GM21528 (cell line): ENCODE measurements around the gene ALK.
A peak's percentile ranks its signal among the peaks of the same experiment; 100 is the strongest.

Experiments
- ATAC-seq: cut with Tn5 transposase; IDR thresholded peaks from one replicate; pipeline ENCODE4 v1.9.1; 2021; ENCODE audit warnings: mild to moderate bottlenecking, moderate library complexity; ENCODE audit not compliant: unreplicated experiment, low FRiP score

ALK gene

DNA sequence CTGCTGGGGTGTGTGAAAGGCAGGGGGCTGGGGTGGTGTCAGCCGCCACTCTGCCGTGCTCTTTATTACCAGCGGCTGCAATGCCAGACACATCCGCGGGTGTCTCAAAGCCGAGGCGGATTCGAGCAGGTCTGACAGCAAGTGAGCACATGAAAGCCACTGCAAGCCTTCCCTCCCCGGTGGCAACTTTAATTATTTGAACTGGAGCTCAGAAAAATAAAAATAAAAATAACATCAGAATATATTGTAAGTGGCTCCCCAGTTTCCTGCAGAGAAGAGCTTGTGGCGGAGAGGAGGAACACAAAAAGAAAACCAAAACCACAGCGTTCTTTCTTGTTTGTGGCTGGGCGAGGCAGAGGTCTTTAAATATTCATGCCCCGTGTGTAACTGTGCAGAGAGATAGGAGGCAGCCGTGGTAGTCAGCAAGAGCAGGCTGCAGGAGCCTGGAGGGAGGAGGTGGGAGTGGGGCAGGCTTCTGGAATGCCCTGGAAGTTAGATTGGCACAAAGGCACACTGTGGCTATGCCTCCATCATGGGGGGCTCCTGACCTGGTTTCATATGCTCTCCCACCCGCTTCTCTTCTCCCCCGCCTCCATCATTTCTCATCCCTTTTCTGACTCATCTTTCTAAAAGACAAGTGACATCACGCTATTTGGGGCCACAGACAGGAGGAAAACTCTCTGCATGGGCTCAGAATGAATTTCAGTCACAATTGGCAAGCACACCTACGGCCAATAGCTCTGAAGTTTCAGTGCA is 606.4 kb downstream of the ALK start:
- peak; percentile 80 for ATAC-seq

GRCh38 chr2:29311458-29311857 is 609.9 kb downstream of the ALK start:
- no peak for ATAC-seq

GRCh38 chr2:29310650-29311348 is 610.6 kb downstream of the ALK start:
- no peak for ATAC-seq

GRCh38 chr2:29309090-29310029 is 612.0 kb downstream of the ALK start:
- ATAC-seq: no peak

GRCh38 chr2:29308366-29308765 is 613.0 kb downstream of the ALK start:
- ATAC-seq: no peak

GRCh38 chr2:29307519-29307918 is 613.9 kb downstream of the ALK start:
- no peak for ATAC-seq

- no peak for ATAC-seq
Observed at GRCh38 chr2:29305762-29306161, 615.6 kb downstream of the ALK start.

DNA sequence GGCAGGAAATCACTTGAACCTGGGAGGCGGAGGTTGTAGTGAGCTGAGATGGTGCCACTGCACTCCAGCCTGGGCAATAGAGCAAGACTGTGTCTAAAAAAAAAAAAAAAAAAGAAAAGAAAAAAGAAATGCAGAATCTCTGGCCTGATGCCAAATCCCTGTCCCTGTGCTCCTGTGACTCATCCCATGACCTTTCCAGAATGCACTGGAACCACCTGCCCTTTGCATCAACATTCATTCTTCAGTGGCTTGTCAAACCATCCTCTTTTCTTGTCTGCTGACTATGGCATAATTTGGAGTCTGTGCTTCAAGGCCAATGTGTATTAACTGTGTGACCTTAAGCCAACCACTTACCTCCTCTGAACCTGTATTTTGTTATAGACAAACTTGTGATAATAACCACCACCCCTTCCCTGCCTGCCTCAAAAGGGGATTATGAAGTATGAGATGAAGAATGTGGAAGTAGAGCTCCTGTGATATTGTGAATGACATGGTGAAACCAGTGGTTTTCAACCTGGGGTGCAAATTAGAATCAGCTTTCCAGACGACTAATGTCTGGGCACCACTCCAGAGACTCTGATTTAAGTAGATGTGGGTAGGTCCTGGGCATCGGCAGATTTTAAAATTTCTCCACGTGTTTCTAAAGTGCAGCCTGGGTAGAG is 616.9 kb downstream of the ALK start:
- ATAC-seq: no peak

- no peak for ATAC-seq
Observed at GRCh38 chr2:29296585-29296984, 624.8 kb downstream of the ALK start.

GRCh38 chr2:29295845-29296244 is 625.5 kb downstream of the ALK start:
- ATAC-seq: no peak

- no peak for ATAC-seq
Observed at GRCh38 chr2:29293830-29294438, 627.5 kb downstream of the ALK start.

DNA sequence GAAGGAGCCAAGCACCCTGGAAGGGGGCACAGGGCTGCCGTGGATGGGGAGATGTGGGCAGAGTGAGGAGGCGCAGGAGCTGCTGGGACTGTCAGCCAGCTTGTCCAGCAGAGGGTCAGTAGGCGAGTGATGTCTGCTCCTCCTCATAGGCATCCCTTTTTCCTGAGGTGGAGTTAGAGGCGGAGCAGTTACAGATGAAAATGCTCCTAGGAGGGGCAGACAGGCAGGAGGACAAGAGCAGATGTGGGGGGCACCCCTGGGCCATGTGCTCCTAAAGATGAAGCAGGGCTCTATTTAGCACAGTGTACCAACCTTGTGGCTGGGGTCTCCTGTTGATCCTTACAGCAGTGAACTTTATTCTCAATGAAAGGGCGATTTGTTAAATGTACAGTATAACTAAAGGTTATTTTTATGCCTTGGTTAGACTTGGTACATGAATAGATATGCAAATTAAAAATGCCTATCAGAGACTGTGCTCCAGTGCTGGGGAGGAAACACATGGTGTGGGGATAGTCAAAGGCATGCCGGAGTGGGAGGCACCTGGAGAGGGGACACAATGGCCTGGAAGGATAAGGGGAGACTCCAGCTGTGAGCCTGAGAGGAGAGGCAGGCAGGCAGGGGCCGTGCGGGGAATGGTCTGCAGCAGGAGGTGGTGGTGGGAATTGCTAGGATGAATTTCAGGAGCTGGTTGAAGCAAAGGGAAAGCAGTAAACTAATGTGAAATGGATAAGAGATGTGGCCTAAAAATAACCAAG is 630.9 kb downstream of the ALK start:
- ATAC-seq: no peak

- ATAC-seq: no peak
Observed at GRCh38 chr2:29284671-29285070, 636.7 kb downstream of the ALK start.

DNA sequence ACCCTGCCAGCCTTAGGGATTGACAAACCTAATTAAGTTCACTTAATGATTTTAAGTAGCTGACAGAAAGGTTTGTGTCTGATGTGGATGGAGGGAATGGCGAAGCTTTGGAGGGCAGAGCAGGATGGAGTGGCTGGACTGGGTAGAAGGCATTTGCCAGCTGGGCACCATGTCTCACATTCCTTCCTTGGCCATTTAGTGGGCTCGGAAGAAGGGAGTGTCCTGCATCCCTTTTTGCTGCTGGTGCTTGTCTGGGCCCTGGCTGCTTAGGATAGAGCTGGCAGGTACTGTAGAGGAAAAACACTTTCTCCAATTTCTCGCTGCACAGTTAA is 639.5 kb downstream of the ALK start:
- no peak for ATAC-seq

GRCh38 chr2:29281086-29281915 is 640.1 kb downstream of the ALK start:
- no peak for ATAC-seq

DNA sequence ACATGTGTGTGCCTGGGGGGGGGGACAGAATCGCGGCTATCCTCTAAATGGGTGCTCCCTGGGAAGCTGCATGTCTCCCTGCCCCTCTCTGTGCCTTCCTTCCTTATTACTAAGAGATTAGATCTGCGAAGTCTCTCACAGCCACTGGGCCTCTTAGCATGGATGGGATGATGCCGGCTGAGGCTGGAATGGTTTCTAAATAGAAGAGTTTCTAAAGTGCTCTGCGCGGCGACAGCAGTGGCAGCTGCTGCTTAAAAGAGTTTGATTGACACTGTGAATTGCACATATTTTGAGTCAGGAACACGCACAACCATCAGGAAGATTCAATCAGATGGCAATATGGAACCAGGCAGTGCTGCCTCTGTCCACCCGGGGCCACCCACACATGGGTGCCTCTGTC is 642.4 kb downstream of the ALK start:
- ATAC-seq: no peak

GRCh38 chr2:29276151-29276550 is 645.2 kb downstream of the ALK start:
- no peak for ATAC-seq

DNA sequence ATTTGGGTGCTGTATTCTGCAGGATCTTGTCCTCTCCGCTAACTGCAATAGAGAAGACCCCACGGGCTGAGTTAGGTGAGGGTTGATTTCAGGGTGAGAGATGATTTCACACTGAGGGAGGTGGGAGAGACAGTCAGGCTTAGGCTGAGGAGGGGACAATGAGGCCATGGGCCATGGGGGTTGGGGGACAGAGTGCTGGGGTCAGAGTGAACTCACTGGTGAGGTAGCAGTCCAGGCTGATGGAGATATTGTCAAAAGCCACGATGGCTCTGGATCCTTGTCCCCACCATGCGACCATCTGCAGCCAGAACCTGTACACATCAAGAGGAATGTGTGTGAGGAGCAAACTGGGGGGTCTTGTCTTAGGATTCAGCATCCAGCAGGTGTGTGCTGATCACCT is 646.2 kb downstream of the ALK start:
- ATAC-seq: no peak
